Astrocyte (in vitro differentiated cells and primary cell): ENCODE measurements around the gene DLK1.

Source experiments
- CTCF ChIP-seq: IDR thresholded peaks from 2 replicates; pipeline ENCODE4 v1.5.1; 2011; ENCODE audit warnings: low read depth, mild to moderate bottlenecking, inconsistent platforms, low read length, moderate library complexity; ENCODE audit not compliant: insufficient read depth
- EZH2 ChIP-seq: IDR thresholded peaks from 2 replicates; pipeline ENCODE4 v1.6.1; 2012; ENCODE audit warnings: mild to moderate bottlenecking, low read length, inconsistent platforms; ENCODE audit not compliant: insufficient read depth

GRCh38 chr14:100715332-100715731, 11.4 kb upstream of the DLK1 start:
- TF ChIP-seq CTCF (no peak), EZH2 (no peak)
